Activated CD4-positive, alpha-beta T cell treated with anti-CD3 and anti-CD28 coated beads, Interleukin-2, amount 50 U/mL, for 24 hours (primary cell): Measurements from ENCODE around the gene COPG1.
"Not testable (repeated sequence)": the region's sequence is repeated elsewhere in the genome, so short reads cannot be mapped to it uniquely, and the experiment has no call there.

ENCODE experiments used
- DNase-seq, 2 donors: peaks; one replicate each; pipeline ENCODE4 v3.0.0-alpha.2; 2020; ENCODE audit warnings: low read depth in 1 of 2, low spot score in 1 of 2

COPG1 gene

GRCh38 chr3:129249284-129250065 is at the start of gene COPG1:
Gene COPG1 (plus strand): TSS chr3:129249606. CDS start chr3:129249710, 104 bp downstream.
- DNase-seq: peak; percentile 75 to 79

GRCh38 chr3:129204473-129204872 is 44.9 kb upstream of the COPG1 start:
- no peak for DNase-seq

- no peak for DNase-seq
These were observed 44.1 kb upstream of the COPG1 start for GRCh38 chr3:129205109-129205832.

- no peak for DNase-seq
These were observed 41.9 kb upstream of the COPG1 start for GRCh38 chr3:129207479-129207878.

- no peak for DNase-seq
These were observed 38.1 kb upstream of the COPG1 start for GRCh38 chr3:129211345-129211744.

GRCh38 chr3:129211772-129212171 is 37.6 kb upstream of the COPG1 start:
- no peak for DNase-seq

GRCh38 chr3:129213238-129213637 is 36.2 kb upstream of the COPG1 start:
- no peak for DNase-seq

- no peak for DNase-seq
These were observed 30.7 kb upstream of the COPG1 start for GRCh38 chr3:129218742-129219141.

- not testable (repeated sequence) for DNase-seq
These were observed 25.0 kb upstream of the COPG1 start for GRCh38 chr3:129224387-129224786.

GRCh38 chr3:129224984-129225393 is 24.4 kb upstream of the COPG1 start:
- DNase-seq: no peak

GRCh38 chr3:129226374-129226773 is 23.0 kb upstream of the COPG1 start:
- no peak for DNase-seq

GRCh38 chr3:129228891-129229585 is 20.4 kb upstream of the COPG1 start:
- no peak for DNase-seq

- DNase-seq: no peak
These were observed 18.9 kb upstream of the COPG1 start for GRCh38 chr3:129230311-129231019.

GRCh38 chr3:129231331-129232119 is 17.9 kb upstream of the COPG1 start:
- DNase-seq: no peak

- DNase-seq: no peak
These were observed 15.9 kb upstream of the COPG1 start for GRCh38 chr3:129233538-129233937.

- no peak for DNase-seq
These were observed 15.0 kb upstream of the COPG1 start for GRCh38 chr3:129234441-129234840.

- DNase-seq: no peak
These were observed 14.0 kb upstream of the COPG1 start for GRCh38 chr3:129235344-129235917.

- no peak for DNase-seq
These were observed 10.3 kb upstream of the COPG1 start for GRCh38 chr3:129238945-129239705.

GRCh38 chr3:129239991-129240390 is 9.4 kb upstream of the COPG1 start:
- no peak for DNase-seq
